HG03060 (cell line): Measurements from ENCODE around the gene OSGIN1.

ENCODE experiments used
- ATAC-seq: cut with Tn5 transposase; IDR thresholded peaks from one replicate; pipeline ENCODE4 v1.9.1; 2021; ENCODE audit warnings: low read depth, moderate number of reproducible peaks; ENCODE audit not compliant: unreplicated experiment

OSGIN1 gene

GRCh38 chr16:83969771-83970429 lies 16.9 kb downstream of the OSGIN1 start:
- no peak for ATAC-seq

GRCh38 chr16:83970430-83970815 lies 17.4 kb downstream of the OSGIN1 start:
- no peak for ATAC-seq

- ATAC-seq = no peak
Measured at GRCh38 chr16:83971165-83972130, 18.4 kb downstream of the OSGIN1 start.

GRCh38 chr16:83972256-83973008 lies 19.4 kb downstream of the OSGIN1 start:
- no peak for ATAC-seq

- ATAC-seq = no peak
Measured at GRCh38 chr16:83973077-83973476, 20.0 kb downstream of the OSGIN1 start.

GRCh38 chr16:83973581-83974385 lies 20.7 kb downstream of the OSGIN1 start:
- ATAC-seq = no peak

GRCh38 chr16:83974475-83974874 lies 21.4 kb downstream of the OSGIN1 start:
- no peak for ATAC-seq

- no peak for ATAC-seq
Measured at GRCh38 chr16:83975590-83976260, 22.7 kb downstream of the OSGIN1 start.

- ATAC-seq = no peak
Measured at GRCh38 chr16:83977056-83977815, 24.2 kb downstream of the OSGIN1 start.

GRCh38 chr16:83978401-83978904 lies 25.4 kb downstream of the OSGIN1 start:
- ATAC-seq = no peak

- ATAC-seq = no peak
Measured at GRCh38 chr16:83979441-83979840, 26.4 kb downstream of the OSGIN1 start.

- ATAC-seq = no peak
Measured at GRCh38 chr16:83980794-83981193, 27.8 kb downstream of the OSGIN1 start.

GRCh38 chr16:83981799-83982198 lies 28.8 kb downstream of the OSGIN1 start:
- ATAC-seq = no peak

- no peak for ATAC-seq
Measured at GRCh38 chr16:83983491-83983890, 30.5 kb downstream of the OSGIN1 start.

- no peak for ATAC-seq
Measured at GRCh38 chr16:83989300-83989699, 36.3 kb downstream of the OSGIN1 start.

- no peak for ATAC-seq
Measured at GRCh38 chr16:83990492-83990891, 37.5 kb downstream of the OSGIN1 start.

GRCh38 chr16:83992624-83993023 lies 39.6 kb downstream of the OSGIN1 start:
- ATAC-seq = no peak

GRCh38 chr16:83994087-83994486 lies 41.0 kb downstream of the OSGIN1 start:
- no peak for ATAC-seq

GRCh38 chr16:83994703-83995102 lies 41.7 kb downstream of the OSGIN1 start:
- ATAC-seq = no peak
